GM15510 (cell line): ENCODE data around the gene MAP4K2.

ENCODE experiments used
- POLR2A ChIP-seq: IDR thresholded peaks from 3 replicates; pipeline ENCODE4 v1.6.1; 2011; ENCODE audit warnings: borderline replicate concordance; ENCODE audit not compliant: insufficient read length; ENCODE audit errors: extremely low read depth

MAP4K2 gene

GRCh38 chr11:64841592-64842365 lies 38.8 kb upstream of the MAP4K2 start:
- no peak for TF ChIP-seq POLR2A

- no peak for TF ChIP-seq POLR2A
These were observed 37.1 kb upstream of the MAP4K2 start for GRCh38 chr11:64839887-64840782.

GRCh38 chr11:64839335-64839734 lies 36.3 kb upstream of the MAP4K2 start:
- no peak for TF ChIP-seq POLR2A

GRCh38 chr11:64838600-64839334 lies 35.8 kb upstream of the MAP4K2 start:
- no peak for TF ChIP-seq POLR2A

GRCh38 chr11:64837887-64838351 lies 34.9 kb upstream of the MAP4K2 start:
- no peak for TF ChIP-seq POLR2A

- TF ChIP-seq POLR2A: no peak
These were observed 33.5 kb upstream of the MAP4K2 start for GRCh38 chr11:64836448-64837072.

GRCh38 chr11:64835616-64836447 lies 32.8 kb upstream of the MAP4K2 start:
- TF ChIP-seq POLR2A: no peak

- no peak for TF ChIP-seq POLR2A
These were observed 32.0 kb upstream of the MAP4K2 start for GRCh38 chr11:64834723-64835615.

GRCh38 chr11:64834031-64834722 lies 31.2 kb upstream of the MAP4K2 start:
- TF ChIP-seq POLR2A: no peak

GRCh38 chr11:64833509-64833908 lies 30.5 kb upstream of the MAP4K2 start:
- no peak for TF ChIP-seq POLR2A

- TF ChIP-seq POLR2A: no peak
These were observed 30.1 kb upstream of the MAP4K2 start for GRCh38 chr11:64833198-64833502.

- no peak for TF ChIP-seq POLR2A
These were observed 29.6 kb upstream of the MAP4K2 start for GRCh38 chr11:64832467-64833197.
